Spleen (tissue), 7 donors: Measurements from ENCODE around the gene LMBR1.

Experiments used
- POLR2AphosphoS5 ChIP-seq, 3 donors: sonication (generic); formaldehyde crosslinking; IDR thresholded peaks; one replicate each; pipeline ENCODE4 v1.5.1; 2017; ENCODE audit warnings: antibody characterized with exemption in 3 of 3
- TF ChIP-seq, protein P1 (sequence below), 11 experiments: fragments of 200-600 bp in 7 of 11; fragments of 450-650 bp in 4 of 11; sonication (generic) in 4 of 11; IDR thresholded peaks in 8 of 11; conservative IDR thresholded peaks in 3 of 11; 1 replicate in 7 of 11; 2 replicates in 4 of 11; pipeline versions ENCODE4 v1.4.0 to v1.8.0; 2016 to 2021; ENCODE audit warnings: antibody characterized with exemption in 11 of 11, inconsistent platforms in 4 of 11, mild to moderate bottlenecking in 1 of 11
- donor health status: DM: no; HTN: no; CAD: no; lungs with moderate emphysema.
- donor health status: DM: no; HTN: no; CAD: no.
- donor health status: DM: no; HTN: no; CAD: no.

DNA sequence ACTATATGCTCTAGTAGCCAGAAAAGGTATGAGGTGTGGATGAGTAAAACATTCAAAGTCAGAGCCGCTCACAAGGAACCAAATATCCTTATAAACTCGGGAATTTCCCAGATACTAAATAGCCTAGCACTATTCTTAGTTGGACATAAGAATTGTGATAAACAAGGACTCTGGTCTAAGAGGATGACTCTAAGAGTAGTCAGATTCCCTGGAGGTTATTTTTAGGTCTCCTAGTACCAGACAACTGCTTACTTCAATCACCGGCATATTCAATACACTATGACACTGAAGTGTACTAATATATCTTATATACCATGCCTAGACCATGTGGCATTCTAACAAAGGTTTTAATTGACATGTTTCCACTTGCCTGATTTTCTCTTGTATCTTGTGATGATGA is 56.5 kb downstream of the LMBR1 start:
- no peak for TF ChIP-seq POLR2AphosphoS5 (IDR thresholded peaks at IDR 0.05)
- TF ChIP-seq, protein P1, sequence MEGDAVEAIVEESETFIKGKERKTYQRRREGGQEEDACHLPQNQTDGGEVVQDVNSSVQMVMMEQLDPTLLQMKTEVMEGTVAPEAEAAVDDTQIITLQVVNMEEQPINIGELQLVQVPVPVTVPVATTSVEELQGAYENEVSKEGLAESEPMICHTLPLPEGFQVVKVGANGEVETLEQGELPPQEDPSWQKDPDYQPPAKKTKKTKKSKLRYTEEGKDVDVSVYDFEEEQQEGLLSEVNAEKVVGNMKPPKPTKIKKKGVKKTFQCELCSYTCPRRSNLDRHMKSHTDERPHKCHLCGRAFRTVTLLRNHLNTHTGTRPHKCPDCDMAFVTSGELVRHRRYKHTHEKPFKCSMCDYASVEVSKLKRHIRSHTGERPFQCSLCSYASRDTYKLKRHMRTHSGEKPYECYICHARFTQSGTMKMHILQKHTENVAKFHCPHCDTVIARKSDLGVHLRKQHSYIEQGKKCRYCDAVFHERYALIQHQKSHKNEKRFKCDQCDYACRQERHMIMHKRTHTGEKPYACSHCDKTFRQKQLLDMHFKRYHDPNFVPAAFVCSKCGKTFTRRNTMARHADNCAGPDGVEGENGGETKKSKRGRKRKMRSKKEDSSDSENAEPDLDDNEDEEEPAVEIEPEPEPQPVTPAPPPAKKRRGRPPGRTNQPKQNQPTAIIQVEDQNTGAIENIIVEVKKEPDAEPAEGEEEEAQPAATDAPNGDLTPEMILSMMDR (IDR thresholded peaks at IDR 0.05 in 8 of 11, conservative IDR thresholded peaks at IDR 0.05 in 3 of 11), result no peak
